ENCODE data around the gene GNB1L.

DNA sequence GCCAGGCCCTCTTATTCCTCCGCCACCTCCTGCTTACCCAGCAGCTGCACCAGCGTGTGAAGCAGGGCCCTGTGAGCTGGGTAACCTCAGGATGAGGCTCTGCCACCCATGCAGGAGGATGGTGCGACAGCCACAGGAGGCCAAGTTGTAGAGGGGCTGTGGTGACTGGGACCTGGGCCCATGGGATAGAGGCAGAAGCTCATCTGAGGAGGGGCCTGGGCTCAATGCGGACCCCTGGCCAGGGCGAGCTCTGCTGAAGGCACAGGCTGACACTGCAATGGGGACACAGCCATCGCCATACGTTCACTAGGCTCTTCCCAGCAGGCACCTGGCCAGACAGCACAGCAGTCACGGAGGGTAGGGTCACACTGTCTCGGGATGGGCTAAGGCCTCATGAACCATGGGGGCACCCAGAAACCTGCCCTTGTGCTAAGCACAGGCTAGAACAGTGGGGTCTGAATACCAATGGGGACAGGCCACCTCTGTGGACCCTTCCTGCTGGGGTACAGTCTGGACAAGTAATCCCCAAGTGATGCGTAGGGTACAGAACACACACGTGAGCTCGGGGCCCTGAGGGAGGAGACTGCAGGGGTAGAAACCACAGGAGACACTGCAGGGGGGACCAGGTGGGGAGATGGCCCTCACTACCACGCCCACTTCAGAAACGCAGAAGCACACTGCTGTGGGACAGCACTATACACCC, 35.3 kb downstream of the GNB1L start:
- TF ChIP-seq CTCF (IDR thresholded peaks at IDR 0.05) (no peak), POLR2A (IDR thresholded peaks at IDR 0.05) (no peak)
